ENCODE results near the gene CP. TPM values are rescaled to one million over a fixed set of nuclear protein-coding genes. Genes with fewer than 3 reads are reported as not detected.

Gene CP
- total and polyA plus RNA-seq, 4 donors, result 565 to 1,748 (median 1,277) TPM

GRCh38 chr3:149150436-149150835, 71.2 kb downstream of the CP start:
- Histone ChIP-seq H3K36me3 (ENCODE audit: control insufficient read depth in 4 of 4, insufficient read depth in 3 of 4, low read depth in 1 of 4, low read length in 3 of 4) (peaks cover 0 to 11% (median 3%) of the 10 kb centered on the region in 4 donors), H3K27ac (ENCODE audit: low read depth in 1 of 2, low read length in 2 of 2) (no peak overlapping the region), H3K9ac (ENCODE audit: low read depth in 1 of 2, low read length in 2 of 2) (no peak overlapping the region), H3K4me3 (ENCODE audit: low read depth in 1 of 3, low read length in 3 of 3) (no peak overlapping the region), H3K27me3 (ENCODE audit: control insufficient read depth in 4 of 4, insufficient read depth in 4 of 4, low read length in 3 of 4) (no peaks in the 10 kb centered on the region), H3K9me3 (ENCODE audit: control insufficient read depth in 4 of 4, low read length in 3 of 4) (no peaks in the 10 kb centered on the region), H3K4me1 (ENCODE audit: control insufficient read depth in 4 of 4, insufficient read depth in 4 of 4, low read length in 3 of 4) (peaks cover 0 to 4% (median 0%) of the 10 kb centered on the region in 4 donors)
- no peak for DNase-seq (ENCODE audit: low spot score)
- 99% methylated on average over 6 of the region's 6 CpGs for WGBS
- TF ChIP-seq REST (IDR thresholded peaks at IDR 0.05), result no peak
- no peak for TF ChIP-seq ZBTB33 (IDR thresholded peaks at IDR 0.05)
- TF ChIP-seq EGR1 (IDR thresholded peaks at IDR 0.05; ENCODE audit: low read depth in 2 of 2), result no peak
- no peak for TF ChIP-seq HNF4A (conservative IDR thresholded peaks at IDR 0.05)
- TF ChIP-seq MAX (IDR thresholded peaks at IDR 0.05), result no peak
- TF ChIP-seq CTCF (IDR thresholded peaks at IDR 0.05; ENCODE audit: low read depth, low read length, missing input control), result no peak
- no peak for TF ChIP-seq SP1 (IDR thresholded peaks at IDR 0.05)
- TF ChIP-seq RAD21 (IDR thresholded peaks at IDR 0.05), result no peak
- no peak for TF ChIP-seq YY1 (IDR thresholded peaks at IDR 0.05)
- TF ChIP-seq TAF1 (conservative IDR thresholded peaks at IDR 0.05), result no peak
- TF ChIP-seq RXRA (IDR thresholded peaks at IDR 0.05), result no peak
- TF ChIP-seq HNF4G (IDR thresholded peaks at IDR 0.05), result no peak
- no peak for TF ChIP-seq FOXA2 (IDR thresholded peaks at IDR 0.05)
- TF ChIP-seq NR2F2 (IDR thresholded peaks at IDR 0.05), result no peak
- TF ChIP-seq JUND (IDR thresholded peaks at IDR 0.05), result no peak
- TF ChIP-seq FOXA1 (IDR thresholded peaks at IDR 0.05), result no peak
- TF ChIP-seq ATF3 (IDR thresholded peaks at IDR 0.05), result no peak
- no peak for TF ChIP-seq GABPA (IDR thresholded peaks at IDR 0.05 in 1 of 2, conservative IDR thresholded peaks at IDR 0.05 in 1 of 2)

All from liver (tissue), 9 donors.